Stimulated activated CD8-positive, alpha-beta memory T cell treated with anti-CD3 and anti-CD28 coated beads, Interleukin-4, amount 100 ng/mL, for 4 hours (primary cell): Measurements from ENCODE around the gene DCN.

ENCODE experiments used
- DNase-seq, 2 donors: peaks; one replicate each; pipeline ENCODE4 v3.0.0-alpha.2; 2020; ENCODE audit warnings: low read depth in 2 of 2, low spot score in 1 of 2

DCN gene

DNA sequence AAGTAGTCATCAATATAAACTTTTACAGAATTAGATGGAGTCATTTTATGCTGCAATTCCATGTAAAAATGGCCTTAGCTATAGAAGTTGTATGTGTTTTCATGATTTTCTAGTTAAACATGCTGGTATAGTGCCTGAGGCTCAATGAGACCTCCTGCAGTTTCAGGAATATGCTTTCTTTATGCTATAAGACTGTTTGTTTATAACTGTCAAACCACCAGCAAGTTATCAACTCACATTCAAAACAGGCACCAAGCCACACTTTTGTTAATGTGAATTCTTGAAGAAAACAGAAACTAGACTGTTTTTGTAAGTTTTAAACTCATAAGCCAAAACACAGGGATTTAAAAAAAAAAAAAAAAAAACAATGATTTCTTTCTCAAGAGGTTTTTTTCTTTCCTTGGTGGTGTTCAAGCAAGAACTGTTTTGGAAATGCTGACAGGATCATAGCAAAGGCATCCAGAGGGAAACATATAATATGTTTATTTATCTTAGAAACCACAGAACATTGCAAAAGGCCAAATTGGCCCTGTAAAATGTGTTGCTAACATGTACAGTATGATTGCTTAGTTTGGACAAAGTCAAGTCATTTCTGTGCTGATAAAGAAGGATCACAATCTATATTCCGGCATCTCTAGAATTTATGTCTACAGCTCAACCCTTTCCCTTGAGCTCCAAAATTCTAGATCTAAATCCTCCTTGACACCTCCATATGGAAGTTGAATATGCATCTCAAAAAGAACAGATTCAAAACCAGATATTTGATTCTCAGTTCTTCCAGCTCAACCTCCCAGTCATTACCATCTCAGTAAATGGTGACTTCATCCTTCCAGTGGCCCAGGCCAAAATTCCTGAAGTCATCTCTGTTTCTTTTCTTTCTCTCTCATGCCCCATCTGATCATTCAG lies 42.3 kb downstream of the DCN start:
- no peak for DNase-seq

DNA sequence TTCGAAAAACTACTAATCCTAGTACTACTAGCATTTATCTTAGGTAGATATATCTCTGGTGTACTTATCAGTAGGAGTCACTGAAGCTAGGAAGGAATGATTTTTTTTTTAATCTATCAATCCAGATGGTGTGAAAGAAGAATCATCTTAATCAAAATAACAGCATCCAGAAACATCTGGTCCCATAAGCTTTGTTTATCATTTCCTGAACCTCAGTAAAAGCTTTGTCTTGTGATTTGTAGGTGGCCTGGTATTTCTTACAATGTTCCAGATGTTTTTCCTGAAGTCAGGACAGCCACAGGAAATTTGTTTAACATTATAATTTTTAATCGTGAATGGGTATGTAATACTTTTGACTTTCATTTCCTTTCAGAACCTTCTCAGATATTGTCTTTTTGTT lies 43.3 kb downstream of the DCN start:
- DNase-seq = no peak

DNA sequence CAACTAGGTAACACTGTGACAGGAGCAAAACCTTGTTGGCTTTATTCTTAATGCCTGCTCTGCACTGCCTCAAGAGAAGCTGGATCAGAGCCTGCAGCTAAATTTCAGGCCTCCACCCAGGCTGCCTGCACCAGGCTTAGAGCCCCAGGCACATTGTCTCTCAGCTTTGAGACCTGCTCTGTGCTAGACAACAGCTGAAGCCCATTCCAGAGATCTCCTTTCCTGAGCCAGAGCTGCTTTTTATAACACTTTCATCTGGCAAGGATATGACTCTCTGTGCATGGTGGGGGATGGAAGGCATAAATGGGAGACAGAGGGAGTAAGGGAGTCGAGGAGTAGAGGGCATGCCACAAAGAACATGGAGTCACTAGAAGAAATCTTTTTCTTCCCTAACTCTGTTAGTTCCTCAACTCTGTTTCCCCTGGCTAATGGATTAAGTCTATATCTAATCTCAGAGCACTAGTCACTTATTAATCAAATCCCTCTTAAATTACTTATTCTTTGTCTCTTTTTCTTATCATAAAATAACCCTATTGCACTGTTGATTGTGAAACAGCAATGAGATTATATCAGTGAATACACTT lies 44.2 kb downstream of the DCN start:
- DNase-seq = no peak

GRCh38 chr12:91133871-91134270 lies 48.7 kb downstream of the DCN start:
- DNase-seq = no peak

GRCh38 chr12:91129662-91130362 lies 52.8 kb downstream of the DCN start:
- DNase-seq = no peak

- no peak for DNase-seq
Observed at GRCh38 chr12:91127751-91128150, 54.9 kb downstream of the DCN start.

GRCh38 chr12:91127306-91127705 lies 55.3 kb downstream of the DCN start:
- no peak for DNase-seq

GRCh38 chr12:91126516-91126915 lies 56.1 kb downstream of the DCN start:
- no peak for DNase-seq

DNA sequence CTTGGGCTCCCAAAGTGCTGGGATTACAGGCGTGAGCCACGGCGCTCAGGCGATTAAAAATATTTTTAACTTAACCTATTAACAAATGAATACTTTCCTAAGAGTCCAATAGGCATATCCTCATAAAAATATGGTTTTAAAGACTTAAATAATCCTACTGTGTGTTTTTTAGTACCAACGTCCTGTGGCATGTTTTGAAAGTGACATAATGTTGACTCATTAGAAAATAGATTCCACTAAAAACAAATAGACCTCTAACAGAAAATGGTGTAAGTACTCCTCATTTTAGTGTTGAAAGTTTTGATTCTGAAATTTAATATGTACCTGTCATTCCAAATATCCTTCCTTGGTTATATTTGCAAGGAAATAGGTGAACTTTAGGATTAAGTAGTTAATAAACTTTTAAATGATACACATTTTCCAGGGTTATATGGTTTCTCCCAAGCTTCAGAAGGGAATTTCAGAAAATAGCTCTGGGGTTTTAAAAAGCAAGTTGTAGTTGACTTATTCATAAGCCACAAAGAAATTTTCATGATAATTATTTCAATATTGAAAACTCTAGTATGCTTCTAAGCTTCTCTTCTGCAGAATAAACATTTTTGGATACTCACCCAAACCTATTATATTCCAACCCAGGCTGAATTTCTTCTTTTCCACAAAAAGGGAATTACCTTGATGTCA lies 59.2 kb downstream of the DCN start:
- no peak for DNase-seq

- no peak for DNase-seq
Observed at GRCh38 chr12:91120781-91121180, 61.8 kb downstream of the DCN start.

DNA sequence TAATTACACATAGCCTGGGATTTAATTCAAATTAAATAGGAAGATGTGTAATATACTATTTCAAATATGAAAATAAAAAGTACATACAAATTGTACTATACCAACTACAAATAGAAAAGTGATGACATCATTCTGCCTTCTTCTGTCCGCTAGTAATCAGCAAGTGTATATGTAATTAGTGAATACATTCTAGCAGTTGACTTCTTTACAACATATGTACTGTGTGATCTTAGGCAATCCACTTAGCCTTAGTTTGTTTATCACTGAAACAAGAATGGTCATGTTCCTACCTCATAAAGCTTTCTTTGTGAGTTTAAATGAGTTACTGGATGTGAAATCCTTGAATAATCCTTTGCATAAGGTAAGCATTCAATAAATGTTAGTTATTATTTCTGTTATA lies 63.5 kb downstream of the DCN start:
- DNase-seq = no peak

DNA sequence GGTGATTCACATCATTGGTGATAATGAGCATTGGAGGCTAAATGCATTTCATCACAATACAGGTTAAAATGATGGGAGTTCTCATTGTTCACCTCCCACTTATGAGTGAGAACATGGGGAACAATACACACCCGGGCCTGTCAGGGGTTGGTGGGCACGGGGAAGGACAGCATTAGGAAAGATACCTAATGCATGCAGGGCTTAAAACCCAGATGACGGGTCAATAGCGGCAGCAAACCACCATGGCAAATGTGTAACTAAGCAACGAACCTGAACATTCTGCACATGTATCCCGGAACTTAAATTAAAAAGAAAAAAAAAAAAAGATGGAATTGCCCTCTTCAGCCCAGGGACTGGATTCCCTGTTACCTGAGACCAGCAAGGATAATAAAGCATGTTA lies 69.0 kb downstream of the DCN start:
- DNase-seq = no peak

DNA sequence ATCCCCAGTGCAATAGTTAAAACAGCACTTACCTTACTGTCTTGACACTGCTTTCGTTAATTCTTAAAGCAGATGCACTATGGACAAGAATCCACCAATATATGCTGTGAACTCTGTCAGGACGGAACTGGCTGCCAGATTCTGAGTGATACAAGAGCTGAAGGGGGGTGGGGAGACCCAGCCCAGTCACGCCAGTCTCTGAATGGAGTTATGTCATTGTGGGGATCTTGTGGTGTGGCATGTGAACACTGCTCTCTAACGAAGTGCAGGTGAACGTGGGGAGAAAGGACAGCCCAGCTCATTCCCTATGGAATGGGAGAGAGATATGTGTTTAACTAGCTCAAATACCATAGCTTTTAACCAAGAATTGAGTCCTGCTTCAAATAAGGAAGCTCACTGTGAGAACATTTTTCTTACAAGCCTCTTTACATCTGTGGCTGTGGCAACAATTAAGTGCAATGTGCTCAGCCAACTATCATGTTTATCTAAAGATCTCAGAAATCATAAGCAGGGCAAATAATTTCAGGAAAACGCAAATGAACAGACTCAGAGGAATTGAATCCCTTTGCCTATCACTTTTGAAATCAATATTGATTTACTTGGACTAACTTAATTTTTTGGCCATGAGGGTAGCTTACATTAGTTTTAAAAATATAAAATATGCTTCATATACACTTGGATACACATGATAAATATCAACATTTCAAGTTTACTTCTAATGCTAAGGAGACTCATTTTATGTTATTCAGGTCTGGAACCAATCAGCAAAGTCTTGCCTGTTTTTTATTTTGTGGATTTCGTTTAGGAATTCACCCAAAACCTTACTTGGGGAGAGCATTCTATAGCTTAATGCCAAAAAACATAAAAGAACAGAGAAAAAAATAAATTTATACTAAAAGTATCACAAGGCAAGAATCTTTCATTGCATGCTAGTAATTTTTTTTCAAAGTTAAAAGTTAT lies 71.0 kb downstream of the DCN start, which contains the start of gene LUM:
LUM (minus strand) TSS at position 129 of the 960 bp plus-strand sequence. CDS start 2,515 bp downstream, outside the sequence.
- DNase-seq = no peak

DNA sequence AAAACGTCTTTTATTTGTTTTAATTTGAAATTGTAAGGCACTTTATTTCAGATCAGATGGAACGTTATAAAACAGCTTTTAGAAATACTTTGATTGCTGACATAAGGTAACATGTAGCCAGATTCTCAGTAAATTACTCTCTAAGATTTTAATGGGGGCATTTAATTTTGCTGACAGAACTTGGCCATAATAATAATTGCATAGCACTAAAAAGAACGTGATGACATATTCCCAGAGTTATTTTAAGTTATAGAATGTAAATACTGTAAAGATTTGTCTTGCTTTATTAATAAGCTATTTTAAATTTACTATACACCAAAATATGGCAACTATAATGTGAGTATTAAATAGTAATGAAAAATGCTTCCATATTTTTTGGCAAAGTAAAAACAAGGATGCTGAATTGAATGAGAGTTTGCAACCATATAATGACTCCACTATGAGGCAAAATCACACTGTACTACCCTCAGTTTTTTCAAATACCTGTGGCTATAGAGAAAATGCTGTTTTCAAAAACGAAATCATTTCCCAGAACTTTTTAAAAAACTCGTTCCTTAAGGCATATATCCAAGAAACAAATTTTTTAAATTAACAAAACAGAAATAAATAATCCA lies 72.2 kb downstream of the DCN start:
- no peak for DNase-seq

- DNase-seq = no peak
Observed at GRCh38 chr12:91109581-91110310, 72.9 kb downstream of the DCN start.

DNA sequence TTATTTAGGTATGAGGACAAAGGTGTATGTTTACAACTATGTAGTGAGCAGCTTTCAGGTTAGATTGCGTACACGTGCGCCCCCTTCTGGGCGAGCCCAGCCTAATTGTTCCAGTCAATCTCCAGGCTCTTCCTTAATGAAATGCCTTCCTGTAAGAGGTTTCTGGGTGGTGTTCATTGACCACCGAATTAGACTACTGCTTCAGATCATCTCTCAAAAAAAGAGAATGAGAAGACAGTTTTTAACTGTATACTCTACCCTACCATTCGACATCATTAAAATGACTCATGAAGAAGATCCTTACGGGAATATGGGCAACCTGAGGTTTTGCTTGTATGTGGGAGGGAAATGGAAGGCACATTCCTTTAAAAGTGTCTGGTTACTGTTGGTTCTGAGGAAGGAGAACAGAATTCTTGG lies 73.5 kb downstream of the DCN start:
- DNase-seq = no peak

DNA sequence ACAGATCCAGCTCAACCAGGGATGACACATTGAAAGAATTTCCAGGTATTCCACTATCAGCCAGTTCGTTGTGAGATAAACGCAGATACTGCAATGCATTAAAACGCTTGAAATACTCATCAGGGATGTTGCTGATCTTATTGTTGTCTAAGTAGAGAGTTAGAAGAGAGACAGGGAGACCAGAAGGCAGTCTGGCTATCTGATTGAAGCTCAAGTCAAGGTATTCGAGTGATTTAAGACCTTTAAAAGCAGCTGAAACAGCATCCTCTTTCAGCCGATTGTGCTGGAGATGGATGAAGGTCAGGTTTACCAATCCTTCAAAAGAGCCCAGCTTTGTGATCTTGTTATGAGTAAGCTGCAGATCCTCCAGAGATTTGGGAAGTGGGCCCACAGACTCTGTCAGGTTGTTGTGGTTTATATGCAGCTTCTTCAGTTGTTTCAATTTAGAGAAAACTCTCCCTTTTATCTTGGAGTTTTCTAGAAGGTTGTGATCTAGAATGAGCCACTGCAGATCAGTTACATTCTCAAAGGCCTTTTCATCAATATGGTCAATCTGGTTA lies 74.3 kb downstream of the DCN start:
- DNase-seq = no peak

- DNase-seq = no peak
Observed at GRCh38 chr12:91106283-91106682, 76.3 kb downstream of the DCN start.

- no peak for DNase-seq
Observed at GRCh38 chr12:91105807-91106206, 76.8 kb downstream of the DCN start.
